Thyroid gland (tissue), 4 donors: ENCODE results near the gene ACOT13. TPM values are rescaled to one million over a fixed set of nuclear protein-coding genes. Genes with fewer than 3 reads are reported as not detected.
A peak's percentile ranks its signal among the peaks of the same experiment; 100 is the strongest.

Experiments
- DNase-seq, 2 donors: peaks; one replicate each; pipeline ENCODE4 v3.0.0-alpha.2; 2019
- H3K27ac ChIP-seq, 3 donors: fragments of 200-600 bp; sonication (generic); 1 replicate in 2 of 3; 2 replicates in 1 of 3; pipeline ENCODE4 v1.5.1; 2016 to 2019; ENCODE audit warnings: mild to moderate bottlenecking in 1 of 3, moderate library complexity in 1 of 3
- H3K27me3 ChIP-seq: fragments of 200-600 bp; sonication (generic); one replicate; pipeline ENCODE4 v1.5.1; 2019
- H3K36me3 ChIP-seq, 2 donors: fragments of 200-600 bp; sonication (generic); one replicate each; pipeline ENCODE4 v1.5.1; 2016 to 2019
- H3K4me1 ChIP-seq, 2 donors: fragments of 200-600 bp; sonication (generic); one replicate each; pipeline ENCODE4 v1.5.1; 2017 to 2019
- H3K4me3 ChIP-seq, 3 donors: fragments of 200-600 bp; sonication (generic); replicated peaks in 1 of 3; 1 replicate in 2 of 3; 2 replicates in 1 of 3; pipeline ENCODE4 v1.5.1; 2016; ENCODE audit warnings: mild to moderate bottlenecking in 1 of 3
- H3K9me3 ChIP-seq: fragments of 200-600 bp; sonication (generic); one replicate; pipeline ENCODE4 v1.5.1; 2017
- CTCF ChIP-seq, 6 experiments: fragments of 200-600 bp in 3 of 6; fragments of 450-650 bp in 3 of 6; sonication (generic) in 3 of 6; IDR thresholded peaks; one replicate each; pipeline ENCODE4 v1.5.1; 2016 to 2019; ENCODE audit warnings: antibody characterized with exemption in 6 of 6, mild to moderate bottlenecking in 2 of 6, inconsistent platforms in 1 of 6, moderate library complexity in 1 of 6
- POLR2A ChIP-seq, 2 donors: fragments of 450-650 bp; IDR thresholded peaks; one replicate each; pipeline ENCODE4 v1.6.1; 2017; ENCODE audit warnings: antibody characterized with exemption in 2 of 2, mild to moderate bottlenecking in 2 of 2, moderate library complexity in 1 of 2
- WGBS, 2 donors: methylation state at CpG; one replicate each; pipeline ENCODE4 v1.1.5; 2017; 5-methylcytosine and 5-hydroxymethylcytosine counted together
- intact Hi-C: fragments of 100-400 bp; cut with DNase I; formaldehyde crosslinking; loops from one replicate; pipeline ENCODE4 v1.15.1; 2023
- total RNA-seq, 4 donors: library from RNA; depleted of rRNA; stranded (reverse); fragments of >200 nt; gene quantifications; one replicate each; pipeline ENCODE4 v1.2.3, GENCODE V29; 2016

The ACOT13 gene
- 10 to 100 TPM in 2 of 4 donors, 1 to 10 TPM in 2; 5.5 to 13.3 (median 8.6) TPM for total RNA-seq

- Histone ChIP-seq H3K36me3 (peaks cover 3 to 4% of the 10 kb centered on the region in 2 donors), H3K9me3 (no peaks in the 10 kb centered on the region), H3K27ac (peak within 1 kb of the TSS; percentile 74 to 86 (median 83)), H3K4me1 (peaks cover 14 to 22% of the 10 kb centered on the region in 2 donors), H3K4me3 (peak within 1 kb of the TSS; percentile 64 to 82 (median 80)), H3K27me3 (no peaks in the 10 kb centered on the region)
- intact Hi-C loops: loop anchor here (5.0 kb wide), 1 partner anchor 55 kb away; no protein-coding TSS in a partner anchor
- peak; percentile 95 to 96 for DNase-seq
- peak in 5 of 6 experiments; percentile 30 to 57 (median 49) for TF ChIP-seq CTCF (IDR thresholded peaks at IDR 0.05)
- peak in 1 of 2 donors; percentile 84 for TF ChIP-seq POLR2A (IDR thresholded peaks at IDR 0.05)
- 0 to 1% methylated on average over 18 to 34 of the region's 62 CpGs for WGBS, 2 donors
These were observed at the start of gene ACOT13, which contains the start of gene TDP2 for GRCh38 chr6:24666641-24667377. TSS of gene ACOT13 (plus strand) at chr6:24667077. CDS start at chr6:24667264, 187 bp downstream. TSS of gene TDP2 (minus strand) at chr6:24666899. CDS start at chr6:24666862, 37 bp downstream.

- Histone ChIP-seq H3K4me1 (no peaks in the 10 kb centered on the region), H3K36me3 (no peaks in the 10 kb centered on the region), H3K27ac (no peak overlapping the region), H3K4me3 (no peak overlapping the region), H3K27me3 (no peaks in the 10 kb centered on the region), H3K9me3 (no peaks in the 10 kb centered on the region)
- no peak for TF ChIP-seq POLR2A (IDR thresholded peaks at IDR 0.05)
- TF ChIP-seq CTCF (IDR thresholded peaks at IDR 0.05): no peak
- WGBS, 2 donors: 88 to 92% methylated on average over 5 of the region's 5 CpGs
- intact Hi-C loops: no loop called here
- DNase-seq: no peak
These were observed 47.2 kb upstream of the ACOT13 start for GRCh38 chr6:24619661-24620060.

GRCh38 chr6:24620637-24621036 lies 46.2 kb upstream of the ACOT13 start:
- Histone ChIP-seq H3K4me1 (no peaks in the 10 kb centered on the region), H3K27ac (no peak overlapping the region), H3K36me3 (no peaks in the 10 kb centered on the region), H3K4me3 (no peak overlapping the region), H3K27me3 (no peaks in the 10 kb centered on the region), H3K9me3 (no peaks in the 10 kb centered on the region)
- intact Hi-C loops: no loop called here
- DNase-seq: no peak
- 94 to 95% methylated on average over 3 of the region's 3 CpGs for WGBS, 2 donors
- TF ChIP-seq POLR2A (IDR thresholded peaks at IDR 0.05) (no peak), CTCF (IDR thresholded peaks at IDR 0.05) (no peak)

GRCh38 chr6:24621626-24622289 lies 45.1 kb upstream of the ACOT13 start:
- Histone ChIP-seq H3K9me3 (no peaks in the 10 kb centered on the region), H3K27me3 (no peaks in the 10 kb centered on the region), H3K4me1 (no peaks in the 10 kb centered on the region), H3K27ac (no peak overlapping the region), H3K4me3 (no peak overlapping the region), H3K36me3 (no peaks in the 10 kb centered on the region)
- no peak for DNase-seq
- WGBS, 2 donors: 60 to 79% methylated on average over 7 of the region's 7 CpGs
- intact Hi-C loops: no loop called here
- no peak for TF ChIP-seq POLR2A (IDR thresholded peaks at IDR 0.05)
- TF ChIP-seq CTCF (IDR thresholded peaks at IDR 0.05): no peak
